ENCODE measurements around the gene CYP4F2. TPM values are rescaled to one million over a fixed set of nuclear protein-coding genes. Genes with fewer than 3 reads are reported as not detected.

Gene CYP4F2
- total RNA-seq = not detected

- Histone ChIP-seq H3K9me3 (peaks cover 0 to under 1% (median 0%) of the 10 kb centered on the region in 4 donors), H3K27me3 (peaks cover 0 to 63% (median 4%) of the 10 kb centered on the region in 4 donors), H3K27ac (replicated peaks in 1 of 4) (no peak within 1 kb of the TSS), H3K4me3 (no peak within 1 kb of the TSS), H3K36me3 (no peaks in the 10 kb centered on the region), H3K4me1 (peaks cover 0 to 5% (median 2%) of the 10 kb centered on the region in 4 donors)
- DNase-seq (ENCODE audit: extremely low spot score) = peak; percentile 55
- intact Hi-C loops (cut with DNase I) = no loop called here
- TF ChIP-seq POLR2A (IDR thresholded peaks at IDR 0.05; ENCODE audit: low read depth) (no peak), EP300 (IDR thresholded peaks at IDR 0.05) (no peak), POLR2AphosphoS5 (IDR thresholded peaks at IDR 0.05) (no peak), CTCF (IDR thresholded peaks at IDR 0.05) (no peak)
- WGBS = 92% methylated on average over 2 of the region's 3 CpGs
Observed at GRCh38 chr19:15897738-15898276, at the start of gene CYP4F2. CYP4F2 (minus strand) TSS chr19:15898074; CDS start chr19:15897611, 463 bp downstream.

GRCh38 chr19:15945301-15945700 is 47.4 kb upstream of the CYP4F2 start:
- Histone ChIP-seq H3K4me1 (no peaks in the 10 kb centered on the region), H3K9me3 (peaks cover 0 to 40% (median 30%) of the 10 kb centered on the region in 4 donors), H3K27me3 (peaks cover 0 to 22% (median 0%) of the 10 kb centered on the region in 4 donors), H3K27ac (replicated peaks in 1 of 4) (no peak overlapping the region), H3K4me3 (no peak overlapping the region), H3K36me3 (no peaks in the 10 kb centered on the region)
- intact Hi-C loops (cut with DNase I) = no loop called here
- no peak for TF ChIP-seq POLR2A (IDR thresholded peaks at IDR 0.05; ENCODE audit: low read depth)
- no peak for TF ChIP-seq POLR2AphosphoS5 (IDR thresholded peaks at IDR 0.05)
- no peak for TF ChIP-seq CTCF (IDR thresholded peaks at IDR 0.05)
- TF ChIP-seq EP300 (IDR thresholded peaks at IDR 0.05) = no peak
- WGBS = 47% methylated on average over 4 of the region's 4 CpGs
- DNase-seq (ENCODE audit: extremely low spot score) = no peak

GRCh38 chr19:15944401-15944800 is 46.5 kb upstream of the CYP4F2 start:
- H3K9me3 ChIP-seq = peaks cover 0 to 36% (median 27%) of the 10 kb centered on the region in 4 donors
- 67% methylated on average over 4 of the region's 4 CpGs for WGBS
- intact Hi-C loops (cut with DNase I) = no loop called here
- TF ChIP-seq POLR2A (IDR thresholded peaks at IDR 0.05; ENCODE audit: low read depth) (no peak), EP300 (IDR thresholded peaks at IDR 0.05) (no peak), CTCF (IDR thresholded peaks at IDR 0.05) (no peak), POLR2AphosphoS5 (IDR thresholded peaks at IDR 0.05) (no peak)
- H3K36me3 ChIP-seq = no peaks in the 10 kb centered on the region
- no peak overlapping the region for H3K27ac ChIP-seq (replicated peaks in 1 of 4)
- no peaks in the 10 kb centered on the region for H3K4me1 ChIP-seq
- no peak for DNase-seq (ENCODE audit: extremely low spot score)
- H3K4me3 ChIP-seq = no peak overlapping the region
- peaks cover 0 to 21% (median 0%) of the 10 kb centered on the region in 4 donors for H3K27me3 ChIP-seq

- peaks cover 0 to 25% (median 10%) of the 10 kb centered on the region in 4 donors for H3K27me3 ChIP-seq
- TF ChIP-seq POLR2A (IDR thresholded peaks at IDR 0.05; ENCODE audit: low read depth) = no peak
- TF ChIP-seq EP300 (IDR thresholded peaks at IDR 0.05) = no peak
- no peak for TF ChIP-seq CTCF (IDR thresholded peaks at IDR 0.05)
- TF ChIP-seq POLR2AphosphoS5 (IDR thresholded peaks at IDR 0.05) = no peak
- WGBS = 71% methylated on average over 2 of the region's 2 CpGs
- H3K4me1 ChIP-seq = peaks cover 0 to 12% (median 1%) of the 10 kb centered on the region in 4 donors
- no peaks in the 10 kb centered on the region for H3K36me3 ChIP-seq
- intact Hi-C loops (cut with DNase I) = no loop called here
- H3K27ac ChIP-seq (replicated peaks in 1 of 4) = no peak overlapping the region
- no peak overlapping the region for H3K4me3 ChIP-seq
- DNase-seq (ENCODE audit: extremely low spot score) = peak; percentile 66
- H3K9me3 ChIP-seq = peaks cover 0 to 7% (median 6%) of the 10 kb centered on the region in 4 donors
Observed at GRCh38 chr19:15937771-15938170, 39.9 kb upstream of the CYP4F2 start.

Measured in esophagus muscularis mucosa (tissue), 4 donors.